ENCODE results near the gene RAP1B.

DNA sequence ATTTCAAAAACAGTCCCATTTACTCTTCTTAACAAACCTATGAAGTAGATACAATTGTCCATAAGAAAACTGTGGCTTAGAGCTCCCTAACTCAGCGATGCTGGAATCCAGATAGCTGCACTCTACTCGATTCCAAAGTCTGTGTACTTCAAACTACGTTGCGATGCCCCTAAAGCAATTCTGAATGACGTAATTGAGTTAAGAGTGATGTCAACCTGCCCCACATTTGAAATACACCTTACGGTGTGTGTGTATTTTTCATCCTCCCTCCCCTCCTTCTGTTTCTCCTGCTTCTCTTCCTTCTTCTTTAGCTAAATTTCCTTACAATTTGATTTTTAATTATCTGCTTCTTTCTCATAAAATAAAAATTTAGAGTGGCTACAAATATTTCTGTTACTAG, 31.9 kb upstream of the RAP1B start:
- no peak for TF ChIP-seq EZH2 (IDR thresholded peaks at IDR 0.05; ENCODE audit: low read length)
- TF ChIP-seq, protein P1, sequence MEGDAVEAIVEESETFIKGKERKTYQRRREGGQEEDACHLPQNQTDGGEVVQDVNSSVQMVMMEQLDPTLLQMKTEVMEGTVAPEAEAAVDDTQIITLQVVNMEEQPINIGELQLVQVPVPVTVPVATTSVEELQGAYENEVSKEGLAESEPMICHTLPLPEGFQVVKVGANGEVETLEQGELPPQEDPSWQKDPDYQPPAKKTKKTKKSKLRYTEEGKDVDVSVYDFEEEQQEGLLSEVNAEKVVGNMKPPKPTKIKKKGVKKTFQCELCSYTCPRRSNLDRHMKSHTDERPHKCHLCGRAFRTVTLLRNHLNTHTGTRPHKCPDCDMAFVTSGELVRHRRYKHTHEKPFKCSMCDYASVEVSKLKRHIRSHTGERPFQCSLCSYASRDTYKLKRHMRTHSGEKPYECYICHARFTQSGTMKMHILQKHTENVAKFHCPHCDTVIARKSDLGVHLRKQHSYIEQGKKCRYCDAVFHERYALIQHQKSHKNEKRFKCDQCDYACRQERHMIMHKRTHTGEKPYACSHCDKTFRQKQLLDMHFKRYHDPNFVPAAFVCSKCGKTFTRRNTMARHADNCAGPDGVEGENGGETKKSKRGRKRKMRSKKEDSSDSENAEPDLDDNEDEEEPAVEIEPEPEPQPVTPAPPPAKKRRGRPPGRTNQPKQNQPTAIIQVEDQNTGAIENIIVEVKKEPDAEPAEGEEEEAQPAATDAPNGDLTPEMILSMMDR (optimal IDR thresholded peaks at IDR 0.05 in 1 of 3, IDR thresholded peaks at IDR 0.05 in 1 of 3, conservative IDR thresholded peaks at IDR 0.05 in 1 of 3; ENCODE audit: extremely low read depth in 1 of 3, insufficient read depth in 2 of 3, low read length in 3 of 3), result no peak
